ENCODE measurements around the gene SPATA20.

DNA sequence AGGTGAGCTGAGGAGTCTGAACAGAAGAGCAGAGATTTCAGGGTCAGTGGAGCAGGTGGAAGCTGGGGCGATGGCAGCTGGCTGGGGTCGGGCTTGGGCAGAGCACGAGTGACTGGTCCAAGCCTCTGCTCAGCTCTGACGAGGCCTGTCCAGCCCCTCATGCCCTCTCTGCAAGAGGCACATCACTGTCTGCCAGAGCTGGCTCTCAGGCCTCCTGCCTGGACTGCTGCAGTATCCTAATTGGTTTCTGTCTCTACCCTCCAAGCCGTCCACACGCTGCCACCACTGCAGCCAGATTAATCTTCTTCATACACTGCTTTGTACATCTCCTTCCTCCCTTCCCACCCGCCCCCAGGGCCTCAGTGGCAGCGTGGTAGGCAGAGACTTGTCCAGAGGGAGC, 38.9 kb downstream of the SPATA20 start:
- TF ChIP-seq, protein P1, sequence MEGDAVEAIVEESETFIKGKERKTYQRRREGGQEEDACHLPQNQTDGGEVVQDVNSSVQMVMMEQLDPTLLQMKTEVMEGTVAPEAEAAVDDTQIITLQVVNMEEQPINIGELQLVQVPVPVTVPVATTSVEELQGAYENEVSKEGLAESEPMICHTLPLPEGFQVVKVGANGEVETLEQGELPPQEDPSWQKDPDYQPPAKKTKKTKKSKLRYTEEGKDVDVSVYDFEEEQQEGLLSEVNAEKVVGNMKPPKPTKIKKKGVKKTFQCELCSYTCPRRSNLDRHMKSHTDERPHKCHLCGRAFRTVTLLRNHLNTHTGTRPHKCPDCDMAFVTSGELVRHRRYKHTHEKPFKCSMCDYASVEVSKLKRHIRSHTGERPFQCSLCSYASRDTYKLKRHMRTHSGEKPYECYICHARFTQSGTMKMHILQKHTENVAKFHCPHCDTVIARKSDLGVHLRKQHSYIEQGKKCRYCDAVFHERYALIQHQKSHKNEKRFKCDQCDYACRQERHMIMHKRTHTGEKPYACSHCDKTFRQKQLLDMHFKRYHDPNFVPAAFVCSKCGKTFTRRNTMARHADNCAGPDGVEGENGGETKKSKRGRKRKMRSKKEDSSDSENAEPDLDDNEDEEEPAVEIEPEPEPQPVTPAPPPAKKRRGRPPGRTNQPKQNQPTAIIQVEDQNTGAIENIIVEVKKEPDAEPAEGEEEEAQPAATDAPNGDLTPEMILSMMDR (IDR thresholded peaks at IDR 0.05): no peak
- no peak for TF ChIP-seq POLR2A (IDR thresholded peaks at IDR 0.05)

Measured in adrenal gland (tissue), 5 donors.